HepG2 (cell line): ENCODE data around the gene DNAJB8. TPM values are rescaled to one million over a fixed set of nuclear protein-coding genes. Genes with fewer than 3 reads are reported as not detected.

ENCODE experiments used
- BRD4 ChIP-seq: sonication (generic); formaldehyde crosslinking; IDR thresholded peaks from 2 replicates; pipeline ENCODE4 v1.4.0; 2020; ENCODE audit warnings: missing genetic modification reagents
- GLI4 ChIP-seq: sonication (generic); formaldehyde crosslinking; IDR thresholded peaks from 2 replicates; pipeline ENCODE4 v1.5.1; 2020; ENCODE audit warnings: missing genetic modification reagents, mild to moderate bottlenecking, moderate library complexity, borderline replicate concordance
- JARID2 ChIP-seq: sonication (generic); formaldehyde crosslinking; IDR thresholded peaks from 2 replicates; pipeline ENCODE4 v1.8.1; 2023; ENCODE audit warnings: missing genetic modification reagents, inconsistent platforms; ENCODE audit not compliant: insufficient replicate concordance
- JDP2 ChIP-seq: sonication (generic); formaldehyde crosslinking; IDR thresholded peaks from 2 replicates; pipeline ENCODE4 v1.8.1; 2022; ENCODE audit warnings: missing genetic modification reagents, borderline replicate concordance
- MATR3 ChIP-seq: sonication (generic); formaldehyde crosslinking; IDR thresholded peaks from 2 replicates; pipeline ENCODE4 v1.4.0; 2020; ENCODE audit warnings: missing genetic modification reagents
- MLLT10 ChIP-seq: sonication (generic); formaldehyde crosslinking; IDR thresholded peaks from 2 replicates; pipeline ENCODE4 v1.4.0; 2020; ENCODE audit warnings: missing genetic modification reagents
- NCOA2 ChIP-seq: sonication (generic); formaldehyde crosslinking; IDR thresholded peaks from 2 replicates; pipeline ENCODE4 v1.8.0; 2022; ENCODE audit warnings: inconsistent platforms
- NFYB ChIP-seq: sonication (generic); formaldehyde crosslinking; IDR thresholded peaks from 2 replicates; pipeline ENCODE4 v1.4.0; 2020; ENCODE audit warnings: missing genetic modification reagents
- PHF21A ChIP-seq: sonication (generic); formaldehyde crosslinking; IDR thresholded peaks from 2 replicates; pipeline ENCODE4 v1.5.0; 2020; ENCODE audit warnings: mild to moderate bottlenecking, missing genetic modification reagents
- RCOR2 ChIP-seq: IDR thresholded peaks from 2 replicates; pipeline ENCODE4 v1.6.1; 2016; ENCODE audit warnings: missing biosample characterization, missing genetic modification reagents
- RNF2 ChIP-seq: fragments of 450-650 bp; conservative IDR thresholded peaks from 2 replicates; pipeline ENCODE4 v1.6.1; 2016; ENCODE audit warnings: low read depth
- SALL1 ChIP-seq: sonication (generic); formaldehyde crosslinking; IDR thresholded peaks from 2 replicates; pipeline ENCODE4 v1.8.0; 2022; ENCODE audit warnings: mild to moderate bottlenecking, missing genetic modification reagents
- SP2 ChIP-seq: sonication (generic); formaldehyde crosslinking; IDR thresholded peaks from 2 replicates; pipeline ENCODE4 v1.5.1; 2020; ENCODE audit warnings: mild to moderate bottlenecking, missing genetic modification reagents
- SRSF1 ChIP-seq: fragments of 200-400 bp; formaldehyde crosslinking; optimal IDR thresholded peaks from 2 replicates; pipeline ENCODE3; 2017; ENCODE audit warnings: mild to moderate bottlenecking, low read depth, low read length, moderate library complexity
- ZNF326 ChIP-seq: sonication (generic); formaldehyde crosslinking; IDR thresholded peaks from 2 replicates; pipeline ENCODE4 v1.4.0; 2020; ENCODE audit warnings: missing genetic modification reagents, borderline replicate concordance
- ZNF414 ChIP-seq: sonication (generic); formaldehyde crosslinking; IDR thresholded peaks from 2 replicates; pipeline ENCODE4 v1.5.0; 2020; ENCODE audit warnings: missing genetic modification reagents
- ZSCAN22 ChIP-seq: sonication (generic); formaldehyde crosslinking; IDR thresholded peaks from 2 replicates; pipeline ENCODE4 v1.4.0; 2020; ENCODE audit warnings: mild to moderate bottlenecking, missing genetic modification reagents
- ZSCAN5A ChIP-seq: sonication (generic); formaldehyde crosslinking; IDR thresholded peaks from 2 replicates; pipeline ENCODE4 v1.8.0; 2022; ENCODE audit warnings: mild to moderate bottlenecking, missing genetic modification reagents, borderline replicate concordance
- polyA plus RNA-seq, 8 experiments: library from polyadenylated mRNA; depleted of rRNA in 3 of 8; stranded (reverse) in 7 of 8; unstranded in 1 of 8; fragments of >200 nt; fragmentation: Illumina TruSeq in 4 of 8; extraction: Trizol in 4 of 8; gene quantifications; 2 replicates each; pipeline versions ENCODE4 v1.2.1 to v1.2.3, GENCODE V29; 2011 to 2016; ENCODE audit warnings: low read depth in 4 of 8, missing spikeins in 1 of 8, mixed read lengths in 1 of 8; ENCODE audit not compliant: insufficient read depth in 1 of 8
- total RNA-seq, 5 experiments: library from RNA; depleted of rRNA; stranded (reverse); fragments of >200 nt; fragmentation: Illumina TruSeq; extraction: Trizol; gene quantifications; 2 replicates each; pipeline ENCODE4 v1.2.3, GENCODE V29; 2016; ENCODE audit warnings: low read depth in 1 of 5
- TF ChIP-seq, protein P1 (sequence below): sonication (generic); formaldehyde crosslinking; IDR thresholded peaks from 2 replicates; pipeline ENCODE4 v1.4.0; 2020; ENCODE audit warnings: missing genetic modification reagents, mild to moderate bottlenecking, borderline replicate concordance
- TF ChIP-seq, protein P2 (sequence below): IDR thresholded peaks from 2 replicates; pipeline ENCODE4 v1.4.0; 2020; ENCODE audit warnings: mild to moderate bottlenecking, missing genetic modification reagents

Gene DNAJB8
- total and polyA plus RNA-seq, 2 of the 13 experiments (the other 11 are each of a cell fraction or from before 2014, with no cell fraction given): not detected

GRCh38 chr3:128487813-128488635 lies 21.3 kb upstream of the DNAJB8 start (continued):
- TF ChIP-seq, protein P1, sequence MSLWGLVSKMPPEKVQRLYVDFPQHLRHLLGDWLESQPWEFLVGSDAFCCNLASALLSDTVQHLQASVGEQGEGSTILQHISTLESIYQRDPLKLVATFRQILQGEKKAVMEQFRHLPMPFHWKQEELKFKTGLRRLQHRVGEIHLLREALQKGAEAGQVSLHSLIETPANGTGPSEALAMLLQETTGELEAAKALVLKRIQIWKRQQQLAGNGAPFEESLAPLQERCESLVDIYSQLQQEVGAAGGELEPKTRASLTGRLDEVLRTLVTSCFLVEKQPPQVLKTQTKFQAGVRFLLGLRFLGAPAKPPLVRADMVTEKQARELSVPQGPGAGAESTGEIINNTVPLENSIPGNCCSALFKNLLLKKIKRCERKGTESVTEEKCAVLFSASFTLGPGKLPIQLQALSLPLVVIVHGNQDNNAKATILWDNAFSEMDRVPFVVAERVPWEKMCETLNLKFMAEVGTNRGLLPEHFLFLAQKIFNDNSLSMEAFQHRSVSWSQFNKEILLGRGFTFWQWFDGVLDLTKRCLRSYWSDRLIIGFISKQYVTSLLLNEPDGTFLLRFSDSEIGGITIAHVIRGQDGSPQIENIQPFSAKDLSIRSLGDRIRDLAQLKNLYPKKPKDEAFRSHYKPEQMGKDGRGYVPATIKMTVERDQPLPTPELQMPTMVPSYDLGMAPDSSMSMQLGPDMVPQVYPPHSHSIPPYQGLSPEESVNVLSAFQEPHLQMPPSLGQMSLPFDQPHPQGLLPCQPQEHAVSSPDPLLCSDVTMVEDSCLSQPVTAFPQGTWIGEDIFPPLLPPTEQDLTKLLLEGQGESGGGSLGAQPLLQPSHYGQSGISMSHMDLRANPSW: no peak
- TF ChIP-seq NCOA2 (CRISPR knock-in tag) (peak; percentile 9; the same call in 1 of the 2 replicates), GLI4 (CRISPR knock-in tag) (peak; percentile 90; the same call in 1 of the 2 replicates), BRD4 (no peak), SALL1 (peak; percentile 47), ZNF414 (CRISPR knock-in tag) (no peak), PHF21A (CRISPR knock-in tag) (peak; percentile 94), ZSCAN5A (0 out of 2 replicates have a peak, but pooled peaks have one; percentile 46), ZSCAN22 (CRISPR knock-in tag) (no peak), RNF2 (0 out of 2 replicates have a peak, but pooled peaks have one; percentile 51), JDP2 (CRISPR knock-in tag) (no peak), NFYB (CRISPR knock-in tag) (peak; percentile 94), JARID2 (CRISPR knock-in tag) (no peak), SRSF1 (peak; percentile 89), SP2 (peak; percentile 74), MLLT10 (no peak), RCOR2 (0 out of 2 replicates have a peak, but pooled peaks have one; percentile 7), MATR3 (CRISPR knock-in tag) (no peak), ZNF326 (no peak)
- TF ChIP-seq, protein P2, sequence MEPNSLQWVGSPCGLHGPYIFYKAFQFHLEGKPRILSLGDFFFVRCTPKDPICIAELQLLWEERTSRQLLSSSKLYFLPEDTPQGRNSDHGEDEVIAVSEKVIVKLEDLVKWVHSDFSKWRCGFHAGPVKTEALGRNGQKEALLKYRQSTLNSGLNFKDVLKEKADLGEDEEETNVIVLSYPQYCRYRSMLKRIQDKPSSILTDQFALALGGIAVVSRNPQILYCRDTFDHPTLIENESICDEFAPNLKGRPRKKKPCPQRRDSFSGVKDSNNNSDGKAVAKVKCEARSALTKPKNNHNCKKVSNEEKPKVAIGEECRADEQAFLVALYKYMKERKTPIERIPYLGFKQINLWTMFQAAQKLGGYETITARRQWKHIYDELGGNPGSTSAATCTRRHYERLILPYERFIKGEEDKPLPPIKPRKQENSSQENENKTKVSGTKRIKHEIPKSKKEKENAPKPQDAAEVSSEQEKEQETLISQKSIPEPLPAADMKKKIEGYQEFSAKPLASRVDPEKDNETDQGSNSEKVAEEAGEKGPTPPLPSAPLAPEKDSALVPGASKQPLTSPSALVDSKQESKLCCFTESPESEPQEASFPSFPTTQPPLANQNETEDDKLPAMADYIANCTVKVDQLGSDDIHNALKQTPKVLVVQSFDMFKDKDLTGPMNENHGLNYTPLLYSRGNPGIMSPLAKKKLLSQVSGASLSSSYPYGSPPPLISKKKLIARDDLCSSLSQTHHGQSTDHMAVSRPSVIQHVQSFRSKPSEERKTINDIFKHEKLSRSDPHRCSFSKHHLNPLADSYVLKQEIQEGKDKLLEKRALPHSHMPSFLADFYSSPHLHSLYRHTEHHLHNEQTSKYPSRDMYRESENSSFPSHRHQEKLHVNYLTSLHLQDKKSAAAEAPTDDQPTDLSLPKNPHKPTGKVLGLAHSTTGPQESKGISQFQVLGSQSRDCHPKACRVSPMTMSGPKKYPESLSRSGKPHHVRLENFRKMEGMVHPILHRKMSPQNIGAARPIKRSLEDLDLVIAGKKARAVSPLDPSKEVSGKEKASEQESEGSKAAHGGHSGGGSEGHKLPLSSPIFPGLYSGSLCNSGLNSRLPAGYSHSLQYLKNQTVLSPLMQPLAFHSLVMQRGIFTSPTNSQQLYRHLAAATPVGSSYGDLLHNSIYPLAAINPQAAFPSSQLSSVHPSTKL (CRISPR knock-in tag): no peak; the same call in 1 of the 2 replicates
